Temporal lobe (tissue), 1 donor: Measurements from ENCODE around the gene KIAA1958. TPM values are rescaled to one million over a fixed set of nuclear protein-coding genes. Genes with fewer than 3 reads are reported as not detected.

Experiments
- total RNA-seq: library from RNA; depleted of rRNA; stranded (reverse); fragments of >200 nt; gene quantifications from one replicate; pipeline ENCODE4 v1.2.3, GENCODE V29; 2014

The KIAA1958 gene
- total RNA-seq, 1 donor from 2014 or later = 15.2 TPM

Other genes starting within 250 kb of the KIAA1958 start
- 32.0 TPM for gene PTBP3, start 153.2 kb upstream of the KIAA1958 start, total RNA-seq
- 19.4 TPM for gene HSDL2, start 106.7 kb upstream of the KIAA1958 start, total RNA-seq
- gene INIP, start 231.3 kb downstream of the KIAA1958 start, total RNA-seq = 20.4 TPM